OCI-LY1 (cell line): ENCODE data around the gene AFF4.

Experiments
- H2AFZ ChIP-seq: fragments of 200-600 bp; sonication (generic), shearing (Covaris generic); 2 replicates; pipeline ENCODE4 v1.6.0; 2014; ENCODE audit warnings: antibody characterized with exemption, mild to moderate bottlenecking, low read length
- H3F3A ChIP-seq: fragments of 200-600 bp; sonication (generic), shearing (Covaris generic); 2 replicates; pipeline ENCODE4 v1.6.0; 2014; ENCODE audit warnings: mild to moderate bottlenecking, antibody characterized with exemption, low read length, moderate library complexity; ENCODE audit not compliant: insufficient read depth
- H3K27ac ChIP-seq: fragments of 200-600 bp; sonication (generic); 2 replicates; pipeline ENCODE4 v1.5.1; 2014; ENCODE audit warnings: low read length, mixed run types, mild to moderate bottlenecking, low read depth; ENCODE audit not compliant: poor library complexity, severe bottlenecking
- H3K27me3 ChIP-seq: fragments of 200-600 bp; sonication (generic); 2 replicates; pipeline ENCODE4 v1.6.0; 2014; ENCODE audit warnings: antibody characterized with exemption, mild to moderate bottlenecking, low read length, moderate library complexity; ENCODE audit not compliant: insufficient read depth
- H3K36me3 ChIP-seq: fragments of 200-600 bp; sonication (generic); 2 replicates; pipeline ENCODE4 v1.6.1; 2014; ENCODE audit warnings: mild to moderate bottlenecking, antibody characterized with exemption, low read length, moderate library complexity, mixed read lengths; ENCODE audit not compliant: insufficient read depth
- H3K4me1 ChIP-seq: fragments of 200-600 bp; sonication (generic); 2 replicates; pipeline ENCODE4 v1.5.1; 2014; ENCODE audit warnings: mild to moderate bottlenecking, low read length, moderate library complexity; ENCODE audit not compliant: insufficient read depth, severe bottlenecking
- H3K4me2 ChIP-seq: fragments of 200-600 bp; sonication (generic), shearing (Covaris generic); 2 replicates; pipeline ENCODE4 v1.6.1; 2014; ENCODE audit warnings: low read length
- H3K4me3 ChIP-seq: fragments of 200-600 bp; sonication (generic); 2 replicates; pipeline ENCODE4 v1.5.1; 2014; ENCODE audit warnings: low read length, low read depth, mild to moderate bottlenecking, mixed read lengths; ENCODE audit not compliant: poor library complexity, severe bottlenecking
- H3K79me2 ChIP-seq: fragments of 200-600 bp; shearing (Covaris generic); 2 replicates; pipeline ENCODE4 v1.6.1; 2016; ENCODE audit warnings: mixed run types, low read length, mixed read lengths; ENCODE audit not compliant: insufficient read depth
- H3K9ac ChIP-seq: fragments of 200-600 bp; sonication (generic), shearing (Covaris generic); 2 replicates; pipeline ENCODE4 v1.6.1; 2014; ENCODE audit warnings: mild to moderate bottlenecking, low read length, mixed read lengths
- H3K9me2 ChIP-seq: fragments of 200-600 bp; sonication (generic), shearing (Covaris generic); 2 replicates; pipeline ENCODE4 v1.6.1; 2014; ENCODE audit warnings: low read depth, mild to moderate bottlenecking, low read length, mixed read lengths
- H3K9me3 ChIP-seq: fragments of 200-600 bp; shearing (Covaris generic); 2 replicates; pipeline ENCODE4 v1.6.1; 2014; ENCODE audit warnings: low read length, mixed read lengths
- H4K20me1 ChIP-seq: fragments of 200-600 bp; sonication (generic), shearing (Covaris generic); 2 replicates; pipeline ENCODE4 v1.6.0; 2016; ENCODE audit warnings: mild to moderate bottlenecking, low read length; ENCODE audit not compliant: insufficient read depth
- EZH2 ChIP-seq: fragments of 200-600 bp; sonication (generic), shearing (Covaris generic); IDR thresholded peaks from 2 replicates; pipeline ENCODE4 v1.8.0; 2017; ENCODE audit warnings: borderline replicate concordance, mixed run types, mild to moderate bottlenecking, antibody characterized with exemption, low read length, moderate library complexity, mixed read lengths
- TF ChIP-seq, protein P1 (sequence below): fragments of 200-600 bp; sonication (generic), shearing (Covaris generic); IDR thresholded peaks from 2 replicates; pipeline ENCODE4 v1.5.1; 2017; ENCODE audit warnings: mild to moderate bottlenecking, antibody characterized with exemption, low read length, moderate library complexity, mixed read lengths

Gene AFF4

DNA sequence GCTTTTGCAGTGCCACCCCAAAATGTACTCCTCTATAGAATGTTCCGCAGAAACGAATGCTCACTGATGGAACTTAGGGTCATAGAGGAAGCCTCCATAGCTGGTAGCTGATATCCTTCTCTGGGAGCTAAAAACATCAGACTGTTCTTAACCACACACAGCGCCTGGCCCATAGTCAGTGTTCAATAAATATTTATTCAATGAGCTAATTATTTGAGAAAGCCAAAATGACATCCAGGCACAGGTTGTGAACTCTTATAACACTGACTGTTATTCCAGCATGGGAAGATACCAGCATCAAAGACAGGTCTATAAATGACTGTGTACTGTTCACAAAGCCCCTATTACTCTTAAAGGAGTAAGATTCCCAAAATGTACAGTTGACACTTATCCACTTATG, 110.1 kb downstream of the AFF4 start:
- Histone ChIP-seq H3K9ac (no peak overlapping the region), H4K20me1 (no peaks in the 10 kb centered on the region), H3K4me2 (no peak overlapping the region), H3K9me3 (no peaks in the 10 kb centered on the region), H3K27ac (no peak overlapping the region), H3K36me3 (no peaks in the 10 kb centered on the region), H3K27me3 (no peaks in the 10 kb centered on the region; the same call in 1 of the 2 replicates), H3K79me2 (no peaks in the 10 kb centered on the region), H3K4me1 (no peaks in the 10 kb centered on the region), H3K9me2 (no peaks in the 10 kb centered on the region), H3F3A (no peaks in the 10 kb centered on the region), H2AFZ (no peak overlapping the region), H3K4me3 (no peak overlapping the region)
- TF ChIP-seq EZH2: no peak
- TF ChIP-seq, protein P1, sequence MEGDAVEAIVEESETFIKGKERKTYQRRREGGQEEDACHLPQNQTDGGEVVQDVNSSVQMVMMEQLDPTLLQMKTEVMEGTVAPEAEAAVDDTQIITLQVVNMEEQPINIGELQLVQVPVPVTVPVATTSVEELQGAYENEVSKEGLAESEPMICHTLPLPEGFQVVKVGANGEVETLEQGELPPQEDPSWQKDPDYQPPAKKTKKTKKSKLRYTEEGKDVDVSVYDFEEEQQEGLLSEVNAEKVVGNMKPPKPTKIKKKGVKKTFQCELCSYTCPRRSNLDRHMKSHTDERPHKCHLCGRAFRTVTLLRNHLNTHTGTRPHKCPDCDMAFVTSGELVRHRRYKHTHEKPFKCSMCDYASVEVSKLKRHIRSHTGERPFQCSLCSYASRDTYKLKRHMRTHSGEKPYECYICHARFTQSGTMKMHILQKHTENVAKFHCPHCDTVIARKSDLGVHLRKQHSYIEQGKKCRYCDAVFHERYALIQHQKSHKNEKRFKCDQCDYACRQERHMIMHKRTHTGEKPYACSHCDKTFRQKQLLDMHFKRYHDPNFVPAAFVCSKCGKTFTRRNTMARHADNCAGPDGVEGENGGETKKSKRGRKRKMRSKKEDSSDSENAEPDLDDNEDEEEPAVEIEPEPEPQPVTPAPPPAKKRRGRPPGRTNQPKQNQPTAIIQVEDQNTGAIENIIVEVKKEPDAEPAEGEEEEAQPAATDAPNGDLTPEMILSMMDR: no peak

DNA sequence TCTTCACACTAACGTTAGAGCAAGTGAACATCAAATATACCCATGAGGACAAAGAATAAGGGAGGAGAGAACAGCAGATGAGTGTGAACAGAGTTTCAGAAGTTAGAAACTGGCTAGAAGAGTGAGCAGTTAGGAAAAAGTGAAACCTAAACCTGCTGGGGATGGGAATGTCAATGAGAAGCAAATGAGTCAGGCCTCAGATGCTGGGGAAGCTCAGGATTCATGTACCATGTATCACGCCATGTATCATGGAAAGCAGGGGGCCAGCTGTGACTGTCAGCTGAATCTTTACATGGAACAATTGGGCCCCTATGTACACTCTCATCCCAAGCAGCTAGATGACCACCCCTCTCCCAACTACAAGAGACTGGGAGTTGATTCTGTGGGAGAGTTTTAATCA, 113.4 kb downstream of the AFF4 start:
- no peak overlapping the region for H3K27ac ChIP-seq

DNA sequence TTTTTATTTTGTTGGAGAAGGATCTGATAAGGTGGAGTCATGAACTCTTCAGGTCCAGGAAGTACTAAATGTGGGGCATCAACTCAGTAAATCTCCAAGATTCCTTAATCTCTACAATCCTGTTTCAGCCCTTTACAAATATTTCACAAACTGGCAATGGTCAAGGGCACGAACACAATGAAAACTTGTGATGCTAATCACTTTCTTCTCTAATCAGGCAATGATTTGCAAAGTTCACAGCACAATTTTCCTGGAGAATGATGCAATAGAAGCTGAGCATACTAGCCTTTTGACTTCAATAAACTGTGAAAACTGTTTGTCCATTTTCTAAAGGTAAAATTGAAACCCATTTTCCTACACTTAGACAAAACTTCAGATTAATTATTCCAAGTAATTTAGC, 114.1 kb downstream of the AFF4 start:
- TF ChIP-seq, protein P1: no peak
- no peak for TF ChIP-seq EZH2
- H3K4me2 ChIP-seq: no peak overlapping the region
- no peak overlapping the region for H3K27ac ChIP-seq
- H3F3A ChIP-seq: no peaks in the 10 kb centered on the region
- no peaks in the 10 kb centered on the region for H3K9me3 ChIP-seq
- no peak overlapping the region for H3K9ac ChIP-seq
- H3K36me3 ChIP-seq: no peaks in the 10 kb centered on the region
- H3K27me3 ChIP-seq: no peaks in the 10 kb centered on the region
- no peaks in the 10 kb centered on the region for H4K20me1 ChIP-seq
- H3K79me2 ChIP-seq: no peaks in the 10 kb centered on the region
- H3K4me1 ChIP-seq: no peaks in the 10 kb centered on the region
- H3K9me2 ChIP-seq: no peaks in the 10 kb centered on the region
- H3K4me3 ChIP-seq: no peak overlapping the region
- no peak overlapping the region for H2AFZ ChIP-seq

More for the DNA sequence above, 113.4 kb downstream of the AFF4 start:
- Histone ChIP-seq H3K9me3 (no peaks in the 10 kb centered on the region), H3K4me1 (no peaks in the 10 kb centered on the region), H2AFZ (no peak overlapping the region), H3K36me3 (no peaks in the 10 kb centered on the region), H3F3A (no peaks in the 10 kb centered on the region), H3K4me3 (no peak overlapping the region), H3K4me2 (no peak overlapping the region), H3K9me2 (no peaks in the 10 kb centered on the region), H3K27me3 (no peaks in the 10 kb centered on the region), H3K9ac (no peak overlapping the region), H3K79me2 (no peaks in the 10 kb centered on the region), H4K20me1 (no peaks in the 10 kb centered on the region)
- TF ChIP-seq EZH2: no peak
- TF ChIP-seq, protein P1: no peak
